IPS-NIHi7 (cell line): Measurements from ENCODE around the gene DPP9.

ENCODE experiments used
- DNase-seq: peaks from one replicate; pipeline ENCODE4 v3.0.0; 2012; ENCODE audit warnings: mixed read lengths; ENCODE audit errors: extremely low spot score

DPP9 gene

DNA sequence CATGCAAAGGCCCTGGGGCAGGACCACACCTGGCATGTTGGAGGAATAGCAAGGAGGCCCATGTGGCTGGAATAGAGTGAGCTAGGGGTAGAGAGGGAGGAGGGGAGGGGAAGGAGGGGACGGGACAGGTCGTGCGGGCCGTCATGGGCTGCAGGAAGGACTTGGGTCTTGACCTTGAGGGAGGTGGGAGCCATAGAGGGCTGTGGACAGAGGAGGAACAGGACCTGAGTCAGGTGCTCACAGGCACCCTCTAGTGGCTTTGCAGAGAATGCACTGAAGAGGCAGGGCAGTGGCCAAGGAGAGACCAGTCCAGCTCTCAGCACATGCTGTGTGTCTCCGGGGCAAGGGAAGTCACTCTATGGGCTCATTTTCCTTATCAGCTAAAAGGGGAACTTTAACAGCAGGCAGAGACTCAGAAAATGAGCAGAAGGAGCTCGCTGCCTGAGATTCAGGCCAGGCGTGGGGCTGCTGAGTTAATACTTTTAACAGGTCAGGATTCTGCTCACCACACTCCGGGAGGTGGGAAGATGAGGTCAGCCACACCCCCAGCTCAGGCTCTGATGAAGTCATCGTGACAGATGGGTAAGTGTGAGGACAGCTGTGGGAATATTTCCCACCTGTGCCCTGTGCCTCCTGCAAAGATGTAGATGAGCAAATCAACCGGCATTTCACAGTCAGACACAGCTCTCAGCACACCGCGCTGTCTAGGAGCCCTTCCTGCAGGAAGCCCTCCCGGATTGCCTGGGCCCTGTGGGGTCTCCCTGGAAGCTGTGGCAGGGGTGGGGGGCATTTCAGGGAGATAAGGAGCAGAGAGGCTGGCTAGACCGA is 90.3 kb downstream of the DPP9 start:
- peak; percentile 82 for DNase-seq
